Ovary (tissue), 3 donors: ENCODE measurements around the gene CXCL10.

Experiments
- CTCF ChIP-seq, 3 donors: fragments of 450-650 bp in 2 of 3; fragments of 200-600 bp in 1 of 3; IDR thresholded peaks; one replicate each; pipeline versions ENCODE4 v1.5.1 to v1.8.0; 2016 to 2022; ENCODE audit warnings: antibody characterized with exemption in 3 of 3, mild to moderate bottlenecking in 1 of 3
- POLR2A ChIP-seq: fragments of 450-650 bp; IDR thresholded peaks from one replicate; pipeline ENCODE4 v1.6.1; 2017; ENCODE audit warnings: antibody characterized with exemption, mild to moderate bottlenecking, moderate library complexity
- donor health status: DM: no; HTN: no; CAD: no.

- no peak for TF ChIP-seq POLR2A
- no peak for TF ChIP-seq CTCF (IDR thresholded peaks at IDR 0.05)
Observed at GRCh38 chr4:75980576-75980975, 42.7 kb downstream of the CXCL10 start.
